Right lobe of liver (tissue), 4 donors: ENCODE results near the gene WDR19.

Experiments used
- CTCF ChIP-seq, 4 donors: fragments of 200-600 bp in 3 of 4; fragments of 450-650 bp in 1 of 4; IDR thresholded peaks; one replicate each; pipeline versions ENCODE4 v1.5.1 to v1.8.0; 2016 to 2022; ENCODE audit warnings: antibody characterized with exemption in 4 of 4, mild to moderate bottlenecking in 2 of 4
- POLR2A ChIP-seq: fragments of 450-650 bp; IDR thresholded peaks from one replicate; pipeline ENCODE4 v1.6.1; 2017; ENCODE audit warnings: antibody characterized with exemption, mild to moderate bottlenecking
- donor health status: DM: no; HTN: no; CAD: no.
- donor health status: DM: no; HTN: no; CAD: no.
- donor health status: DM: no; HTN: yes; CAD: no.

DNA sequence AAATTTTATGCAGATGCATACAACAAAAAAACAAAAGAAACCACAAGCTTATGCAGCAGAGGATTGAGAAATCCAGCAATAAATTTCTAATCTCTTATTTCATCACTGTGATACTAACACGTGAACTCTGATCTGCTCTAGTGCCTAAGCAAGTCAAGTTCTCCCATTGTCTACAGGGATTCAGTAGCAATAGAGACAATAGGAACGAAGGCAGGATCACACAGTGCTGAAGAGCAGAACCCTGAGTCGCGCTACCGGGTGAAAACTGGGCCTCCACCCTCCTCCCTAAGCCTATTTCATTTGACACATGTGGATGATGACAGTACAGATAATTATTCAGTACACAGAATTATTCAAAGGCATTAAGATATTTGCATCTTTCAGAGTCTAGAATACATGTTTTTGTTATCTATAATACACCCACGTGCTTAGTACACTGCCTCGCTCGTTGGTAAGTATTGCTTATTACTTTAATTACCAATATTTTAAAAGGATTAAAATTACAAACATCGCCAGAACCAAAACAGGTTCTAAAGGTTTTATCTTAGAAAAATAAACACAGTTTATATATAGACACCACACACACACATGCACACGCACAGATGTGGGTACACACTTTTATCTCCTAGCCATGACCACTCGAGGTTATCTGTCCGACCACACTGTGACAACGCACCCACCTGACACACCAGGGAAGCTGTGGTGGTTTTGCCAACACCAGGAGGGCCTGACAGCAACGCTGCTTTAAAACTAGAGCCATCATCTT lies 123.8 kb downstream of the WDR19 start:
- TF ChIP-seq CTCF (IDR thresholded peaks at IDR 0.05) (no peak), POLR2A (no peak)
